Vagina (tissue), 2 donors: ENCODE data around the gene RXRG. TPM values are rescaled to one million over a fixed set of nuclear protein-coding genes. Genes with fewer than 3 reads are reported as not detected.

ENCODE experiments used
- DNase-seq, 2 donors: peaks; one replicate each; pipeline ENCODE4 v3.0.0-alpha.2; 2017; ENCODE audit errors: extremely low spot score in 2 of 2
- H3K27ac ChIP-seq: fragments of 200-600 bp; sonication (generic); one replicate; pipeline ENCODE4 v1.5.1; 2019
- H3K27me3 ChIP-seq: fragments of 200-600 bp; sonication (generic); one replicate; pipeline ENCODE4 v1.5.1; 2019
- H3K36me3 ChIP-seq, 2 donors: fragments of 200-600 bp; sonication (generic); one replicate each; pipeline ENCODE4 v1.5.1; 2017 to 2019
- H3K4me1 ChIP-seq: fragments of 200-600 bp; sonication (generic); one replicate; pipeline ENCODE4 v1.5.1; 2019
- H3K4me3 ChIP-seq, 2 donors: fragments of 200-600 bp; sonication (generic); 1 replicate in 1 of 2; 2 replicates in 1 of 2; pipeline ENCODE4 v1.5.1; 2016 to 2019
- H3K9me3 ChIP-seq: fragments of 200-600 bp; sonication (generic); one replicate; pipeline ENCODE4 v1.5.1; 2019
- CTCF ChIP-seq, 3 experiments: fragments of 450-650 bp in 2 of 3; fragments of 200-600 bp in 1 of 3; sonication (generic) in 1 of 3; IDR thresholded peaks; one replicate each; pipeline ENCODE4 v1.5.1; 2017 to 2019; ENCODE audit warnings: antibody characterized with exemption in 3 of 3, mild to moderate bottlenecking in 2 of 3, moderate library complexity in 2 of 3
- POLR2A ChIP-seq, 2 donors: fragments of 450-650 bp; IDR thresholded peaks; one replicate each; pipeline ENCODE4 v1.6.1; 2017; ENCODE audit warnings: antibody characterized with exemption in 2 of 2, mild to moderate bottlenecking in 2 of 2, moderate library complexity in 2 of 2
- POLR2AphosphoS5 ChIP-seq, 2 donors: sonication (generic); formaldehyde crosslinking; IDR thresholded peaks; one replicate each; pipeline ENCODE4 v1.9.0; 2017; ENCODE audit warnings: antibody characterized with exemption in 2 of 2, mild to moderate bottlenecking in 2 of 2, low read depth in 1 of 2; ENCODE audit not compliant: insufficient read depth in 1 of 2
- intact Hi-C: fragments of 100-400 bp; cut with DNase I; formaldehyde crosslinking; loops from one replicate; pipeline ENCODE4 v1.15.1; 2023
- total RNA-seq: library from RNA; depleted of rRNA; stranded (reverse); fragments of >200 nt; gene quantifications from one replicate; pipeline ENCODE4 v1.2.3, GENCODE V29; 2016

Gene RXRG
- total RNA-seq, 1 donor from 2014 or later, result not detected

GRCh38 chr1:165351863-165352441 lies 93.0 kb downstream of the RXRG start:
- Histone ChIP-seq H3K27me3 (peaks cover 11% of the 10 kb centered on the region), H3K27ac (no peak overlapping the region), H3K4me1 (peaks cover 36% of the 10 kb centered on the region), H3K4me3 (no peak overlapping the region), H3K9me3 (no peaks in the 10 kb centered on the region), H3K36me3 (no peaks in the 10 kb centered on the region)
- intact Hi-C loops, result no loop called here
- TF ChIP-seq CTCF (IDR thresholded peaks at IDR 0.05) (no peak), POLR2A (IDR thresholded peaks at IDR 0.05) (no peak), POLR2AphosphoS5 (IDR thresholded peaks at IDR 0.05; ENCODE audit: insufficient read depth in 1 of 2, low read depth in 1 of 2) (no peak)
- no peak for DNase-seq

Other genes starting within 250 kb of the RXRG start
- gene LMX1A, start 88.4 kb downstream of the RXRG start, total RNA-seq, result not detected
- gene LRRC52, start 98.9 kb upstream of the RXRG start, total RNA-seq, result not detected
- gene MGST3, start 186.1 kb upstream of the RXRG start, total RNA-seq, result 176 TPM